B cell (primary cell): ENCODE results near the gene UGT1A4. TPM values are rescaled to one million over a fixed set of nuclear protein-coding genes. Genes with fewer than 3 reads are reported as not detected.

ENCODE experiments used
- ATAC-seq: fragments of 200-7000 bp; cut with Tn5 transposase; one replicate; pipeline ENCODE4 v1.10.0; 2021; ENCODE audit warnings: low read depth, mild to moderate bottlenecking, moderate number of reproducible peaks, moderate library complexity
- CTCF ChIA-PET: fragments of 350-600 bp; sonication (Branson Sonifier 250); formaldehyde crosslinking; loops from one replicate; lab custom pipeline; 2021; ENCODE audit warnings: antibody characterized with exemption, inconsistent platforms; lab: Charles Lee
- POLR2A ChIA-PET: fragments of 350-600 bp; sonication (Branson Sonifier 250); formaldehyde crosslinking; loops from one replicate; lab custom pipeline; 2021; ENCODE audit warnings: antibody characterized with exemption; lab: Charles Lee
- DNase-seq: peaks from one replicate; pipeline ENCODE4 v3.0.0; 2013
- H2AFZ ChIP-seq: 2 replicates; pipeline ENCODE4 v1.6.1; 2012; ENCODE audit warnings: mild to moderate bottlenecking, low read depth, low read length; ENCODE audit not compliant: insufficient read depth, poor library complexity, severe bottlenecking
- H3K27ac ChIP-seq, 2 donors: 1 replicate in 1 of 2; 2 replicates in 1 of 2; pipeline ENCODE4 v1.5.1; 2012 to 2013; ENCODE audit warnings: low read length in 2 of 2, mild to moderate bottlenecking in 2 of 2, moderate library complexity in 1 of 2
- H3K27me3 ChIP-seq, 4 experiments: fragments of 200-600 bp in 1 of 4; sonication (generic) in 1 of 4; replicated peaks in 1 of 4; 1 replicate in 2 of 4; 2 replicates in 2 of 4; pipeline versions ENCODE4 v1.6.1 to v1.7.0; 2013 to 2016; ENCODE audit warnings: low read length in 3 of 4, mild to moderate bottlenecking in 2 of 4, mixed read lengths in 1 of 4, moderate library complexity in 1 of 4; ENCODE audit not compliant: insufficient read depth in 4 of 4, control insufficient read depth in 3 of 4; ENCODE audit errors: control extremely low read depth in 1 of 4
- H3K36me3 ChIP-seq, 2 experiments: replicated peaks in 1 of 2; 1 replicate in 1 of 2; 2 replicates in 1 of 2; pipeline versions ENCODE4 v1.6.1 to v1.7.1; 2013; ENCODE audit warnings: low read length in 1 of 2; ENCODE audit not compliant: insufficient read depth in 2 of 2, control insufficient read depth in 1 of 2; ENCODE audit errors: control extremely low read depth in 1 of 2, extremely low read depth in 1 of 2
- H3K4me1 ChIP-seq, 2 donors: fragments of 200-600 bp in 1 of 2; sonication (generic) in 1 of 2; 1 replicate in 1 of 2; 2 replicates in 1 of 2; pipeline versions ENCODE4 v1.5.1 to v1.6.1; 2013 to 2017; ENCODE audit warnings: low read length in 2 of 2; ENCODE audit not compliant: control insufficient read depth in 2 of 2, insufficient read depth in 2 of 2
- H3K4me2 ChIP-seq: replicated peaks from 2 replicates; pipeline ENCODE3; 2012; ENCODE audit warnings: mild to moderate bottlenecking, low read depth, low read length; ENCODE audit not compliant: poor library complexity, severe bottlenecking
- H3K4me3 ChIP-seq, 5 experiments: fragments of 200-600 bp in 1 of 5; sonication (generic) in 1 of 5; 1 replicate in 3 of 5; 2 replicates in 2 of 5; pipeline versions ENCODE4 v1.5.1 to v1.7.0; 2011 to 2016; ENCODE audit warnings: low read length in 4 of 5, mild to moderate bottlenecking in 4 of 5, low read depth in 2 of 5, control low read depth in 1 of 5, moderate library complexity in 1 of 5; ENCODE audit not compliant: insufficient read depth in 1 of 5; ENCODE audit errors: control extremely low read depth in 1 of 5, extremely low read depth in 1 of 5
- H3K79me2 ChIP-seq: fragments of 200-600 bp; sonication (generic); one replicate; pipeline ENCODE4 v1.6.0; 2016; ENCODE audit warnings: low read length; ENCODE audit not compliant: control insufficient read depth, insufficient read depth
- H3K9ac ChIP-seq: fragments of 200-600 bp; sonication (generic); 2 replicates; pipeline ENCODE4 v1.6.1; 2017; ENCODE audit warnings: mild to moderate bottlenecking, low read length, moderate library complexity
- H3K9me3 ChIP-seq, 3 donors: one replicate each; pipeline versions ENCODE4 v1.6.1 to v1.7.1; 2013; ENCODE audit warnings: low read length in 2 of 3; ENCODE audit not compliant: control insufficient read depth in 2 of 3, insufficient read depth in 1 of 3; ENCODE audit errors: control extremely low read depth in 1 of 3
- H4K20me1 ChIP-seq: 2 replicates; pipeline ENCODE4 v1.6.0; 2012; ENCODE audit warnings: mild to moderate bottlenecking, low read length; ENCODE audit not compliant: insufficient read depth, control insufficient read depth, poor library complexity, severe bottlenecking
- H3K27ac Mint-ChIP-seq: one replicate; pipeline ENCODE4 v1.8.0; 2021; ENCODE audit warnings: mixed read lengths
- H3K27me3 Mint-ChIP-seq: one replicate; pipeline ENCODE4 v1.8.0; 2021; ENCODE audit warnings: mixed read lengths
- H3K4me1 Mint-ChIP-seq: one replicate; pipeline ENCODE4 v1.8.0; 2021; ENCODE audit warnings: mixed read lengths
- H3K4me3 Mint-ChIP-seq: one replicate; pipeline ENCODE4 v1.8.0; 2021; ENCODE audit warnings: mixed read lengths
- H3K9me3 Mint-ChIP-seq: one replicate; pipeline ENCODE4 v1.8.0; 2022; ENCODE audit warnings: mixed read lengths; ENCODE audit not compliant: insufficient read depth
- EZH2 ChIP-seq: IDR thresholded peaks from 2 replicates; pipeline ENCODE4 v1.6.1; 2012; ENCODE audit warnings: borderline replicate concordance, low read depth, mild to moderate bottlenecking, moderate library complexity, low read length; ENCODE audit not compliant: insufficient read depth, poor library complexity, severe bottlenecking
- WGBS: methylation state at CpG from one replicate; pipeline ENCODE4 v1.1.5; 2013; ENCODE audit warnings: missing lambda C conversion rate; ENCODE audit not compliant: insufficient coverage; 5-methylcytosine and 5-hydroxymethylcytosine counted together
- intact Hi-C: fragments of 100-400 bp; cut with micrococcal nuclease; formaldehyde crosslinking; loops from one replicate; pipeline ENCODE4 v1.10.0; 2022
- polyA plus RNA-seq: library from polyadenylated mRNA; depleted of rRNA; stranded (reverse); fragments of >200 nt; gene quantifications from 2 replicates; pipeline ENCODE4 v1.2.3, GENCODE V29; 2012
- total RNA-seq, 2 donors: library from RNA; stranded (reverse); fragments of 120-200 nt in 1 of 2; gene quantifications; 1 replicate in 1 of 2; 2 replicates in 1 of 2; pipeline versions ENCODE4 v1.2.3 to v1.2.4, GENCODE V29; 2013 to 2022
- TF ChIP-seq, protein P1 (sequence below): fragments of 200-600 bp; IDR thresholded peaks from one replicate; pipeline ENCODE4 v1.8.0; 2022; ENCODE audit warnings: antibody characterized with exemption, mild to moderate bottlenecking

Gene UGT1A4
- total and polyA plus RNA-seq, 2 donors (not counting 1 experiment from before 2014, with no cell fraction given) = not detected

DNA sequence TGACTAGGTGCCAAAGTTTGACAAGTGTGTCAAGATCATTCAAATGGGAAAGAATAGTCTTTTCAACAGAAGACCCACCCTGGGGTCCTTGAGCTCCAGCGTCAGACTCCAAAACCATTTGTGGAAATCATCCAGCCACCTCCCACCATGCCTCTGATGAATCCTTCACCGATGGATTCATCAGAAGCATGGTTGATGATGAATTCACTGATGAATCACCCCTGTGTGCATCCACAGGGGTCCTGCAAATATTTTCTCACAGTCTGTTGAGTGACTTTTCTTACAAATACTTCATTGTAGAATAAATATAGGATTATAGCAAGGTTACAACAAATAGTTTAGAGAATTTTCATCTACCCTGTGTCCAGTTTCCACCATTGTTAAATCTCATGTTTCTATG, 42.5 kb upstream of the UGT1A4 start:
- Mint-ChIP-seq H3K27me3 (peaks cover 14% of the 10 kb centered on the region), H3K4me3 (no peak overlapping the region), H3K27ac (no peak overlapping the region), H3K9me3 (no peaks in the 10 kb centered on the region), H3K4me1 (no peaks in the 10 kb centered on the region)
- H3K4me3 ChIP-seq = no peak overlapping the region
- no peaks in the 10 kb centered on the region for H3K36me3 ChIP-seq
- H3K4me1 ChIP-seq = no peaks in the 10 kb centered on the region
- no peak overlapping the region for H3K9ac ChIP-seq
- intact Hi-C loops = no loop called here
- H3K27ac ChIP-seq = no peak overlapping the region
- H3K27me3 ChIP-seq = peaks cover 0 to 3% (median 0%) of the 10 kb centered on the region in 4 experiments
- TF ChIP-seq, protein P1, sequence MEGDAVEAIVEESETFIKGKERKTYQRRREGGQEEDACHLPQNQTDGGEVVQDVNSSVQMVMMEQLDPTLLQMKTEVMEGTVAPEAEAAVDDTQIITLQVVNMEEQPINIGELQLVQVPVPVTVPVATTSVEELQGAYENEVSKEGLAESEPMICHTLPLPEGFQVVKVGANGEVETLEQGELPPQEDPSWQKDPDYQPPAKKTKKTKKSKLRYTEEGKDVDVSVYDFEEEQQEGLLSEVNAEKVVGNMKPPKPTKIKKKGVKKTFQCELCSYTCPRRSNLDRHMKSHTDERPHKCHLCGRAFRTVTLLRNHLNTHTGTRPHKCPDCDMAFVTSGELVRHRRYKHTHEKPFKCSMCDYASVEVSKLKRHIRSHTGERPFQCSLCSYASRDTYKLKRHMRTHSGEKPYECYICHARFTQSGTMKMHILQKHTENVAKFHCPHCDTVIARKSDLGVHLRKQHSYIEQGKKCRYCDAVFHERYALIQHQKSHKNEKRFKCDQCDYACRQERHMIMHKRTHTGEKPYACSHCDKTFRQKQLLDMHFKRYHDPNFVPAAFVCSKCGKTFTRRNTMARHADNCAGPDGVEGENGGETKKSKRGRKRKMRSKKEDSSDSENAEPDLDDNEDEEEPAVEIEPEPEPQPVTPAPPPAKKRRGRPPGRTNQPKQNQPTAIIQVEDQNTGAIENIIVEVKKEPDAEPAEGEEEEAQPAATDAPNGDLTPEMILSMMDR = no peak
- no peak for TF ChIP-seq EZH2
- POLR2A ChIA-PET = no interaction called here
- H3K9me3 ChIP-seq = no peaks in the 10 kb centered on the region
- no peaks in the 10 kb centered on the region for H3K79me2 ChIP-seq
- no peak for ATAC-seq
- no peak overlapping the region for H3K4me2 ChIP-seq
- DNase-seq = no peak
- no peak overlapping the region for H2AFZ ChIP-seq
- no peaks in the 10 kb centered on the region for H4K20me1 ChIP-seq
- CTCF ChIA-PET = no interaction called here
- WGBS = 100% methylated on average over 1 of the region's 2 CpGs

GRCh38 chr2:233679196-233679595, 39.3 kb upstream of the UGT1A4 start:
- ATAC-seq (no peak), DNase-seq (no peak)
- 52% methylated on average over 2 of the region's 4 CpGs for WGBS
- POLR2A ChIA-PET = no interaction called here
- intact Hi-C loops = no loop called here
- no peaks in the 10 kb centered on the region for H3K9me3 ChIP-seq
- Mint-ChIP-seq H3K27me3 (peaks cover 8% of the 10 kb centered on the region), H3K4me1 (peaks cover 16% of the 10 kb centered on the region), H3K4me3 (no peak overlapping the region), H3K27ac (no peak overlapping the region), H3K9me3 (no peaks in the 10 kb centered on the region)
- no peak overlapping the region for H3K4me3 ChIP-seq
- H3K27ac ChIP-seq = no peak overlapping the region
- H3K9ac ChIP-seq = no peak overlapping the region
- no peaks in the 10 kb centered on the region for H3K79me2 ChIP-seq
- H2AFZ ChIP-seq = no peak overlapping the region
- no peaks in the 10 kb centered on the region for H3K27me3 ChIP-seq
- H4K20me1 ChIP-seq = no peaks in the 10 kb centered on the region
- no peak for TF ChIP-seq EZH2
- TF ChIP-seq, protein P1 = no peak
- H3K4me1 ChIP-seq = peaks cover 0 to 6% of the 10 kb centered on the region in 2 donors
- CTCF ChIA-PET = no interaction called here
- no peaks in the 10 kb centered on the region for H3K36me3 ChIP-seq
- no peak overlapping the region for H3K4me2 ChIP-seq
